NT2/D1 (cell line): ENCODE measurements around the gene CEP76.

Experiments used
- YY1 ChIP-seq: IDR thresholded peaks from 2 replicates; pipeline ENCODE4 v1.6.1; 2011; ENCODE audit not compliant: insufficient read length, insufficient read depth
- ZNF274 ChIP-seq: IDR thresholded peaks from 2 replicates; pipeline ENCODE4 v1.6.1; 2011; ENCODE audit warnings: mild to moderate bottlenecking, low read depth, low read length

GRCh38 chr18:12737243-12737902 is 34.9 kb upstream of the CEP76 start:
- TF ChIP-seq YY1: no peak
- TF ChIP-seq ZNF274: no peak
